HCT116 (cell line): ENCODE measurements around the gene CYP4F11. TPM values are rescaled to one million over a fixed set of nuclear protein-coding genes. Genes with fewer than 3 reads are reported as not detected.

Source experiments
- ATAC-seq: fragments of 200-7000 bp; cut with Tn5 transposase; 2 replicates; pipeline ENCODE4 v1.9.1; 2020; ENCODE audit warnings: mild to moderate bottlenecking, moderate library complexity
- BruUV-seq: library from RNA; stranded (reverse); fragments of 400-500 nt; replicated peaks from 2 replicates; lab custom pipeline; 2021; lab: Mats Ljungman, UMichigan
- CTCF ChIA-PET: fragments of 300-600 bp; sonication (Branson Sonifier 250); formaldehyde crosslinking; loops from one replicate; lab custom pipeline; 2021; ENCODE audit warnings: antibody characterized with exemption; lab: Charles Lee
- POLR2A ChIA-PET: fragments of 300-600, 350-600 bp; sonication (Branson Sonifier 250); formaldehyde crosslinking; loops from one replicate; lab custom pipeline; 2021; ENCODE audit warnings: antibody characterized with exemption; lab: Charles Lee
- RAD21 ChIA-PET, 2 experiments: fragments of 300-600 bp; sonication (Branson Sonifier 250); formaldehyde crosslinking; loops; one replicate each; lab custom pipeline; 2023; ENCODE audit warnings: low total read pairs in 2 of 2; ENCODE audit not compliant: uncharacterized antibody in 2 of 2, unreplicated experiment in 2 of 2, low non-redundant PET in 1 of 2; lab: Charles Lee
- DNase-seq: peaks from one replicate; pipeline ENCODE4 v3.0.0-alpha.2; 2010; ENCODE audit warnings: low read depth, low spot score
- H2AFZ ChIP-seq: fragments of 200-600 bp; shearing (Covaris generic), sonication (generic); 2 replicates; pipeline ENCODE4 v1.6.1; 2017; ENCODE audit warnings: low read depth, mixed run types, mixed read lengths, antibody characterized with exemption, low read length; ENCODE audit not compliant: poor library complexity, severe bottlenecking
- H3K27ac ChIP-seq: 2 replicates; pipeline ENCODE4 v1.5.1; 2012; ENCODE audit warnings: low read depth, low read length
- H3K27me3 ChIP-seq: fragments of 200-600 bp; sonication (generic); 2 replicates; pipeline ENCODE4 v1.6.1; 2016; ENCODE audit warnings: mixed run types, low read length, mixed read lengths; ENCODE audit not compliant: insufficient read depth
- H3K36me3 ChIP-seq, 2 experiments: fragments of 200-500 bp in 1 of 2; fragments of 200-600 bp in 1 of 2; sonication (Bioruptor generic) in 1 of 2; sonication (generic) in 1 of 2; 2 replicates each; pipeline versions ENCODE4 v1.5.1 to v1.6.1; 2014 to 2016; ENCODE audit warnings: low read length in 2 of 2, inconsistent platforms in 1 of 2, mixed read lengths in 1 of 2, mixed run types in 1 of 2; ENCODE audit not compliant: insufficient read depth in 2 of 2, control insufficient read depth in 1 of 2
- H3K4me1 ChIP-seq, 2 experiments: fragments of 200-600 bp in 1 of 2; sonication (generic) in 1 of 2; 2 replicates each; pipeline versions ENCODE4 v1.5.1 to v1.6.1; 2012 to 2017; ENCODE audit warnings: low read length in 2 of 2, inconsistent platforms in 1 of 2, mild to moderate bottlenecking in 1 of 2, mixed read lengths in 1 of 2, mixed run types in 1 of 2, moderate library complexity in 1 of 2; ENCODE audit not compliant: insufficient read depth in 2 of 2, control insufficient read depth in 1 of 2
- H3K4me2 ChIP-seq: fragments of 200-600 bp; sonication (generic); 2 replicates; pipeline ENCODE4 v1.6.1; 2017; ENCODE audit warnings: mixed run types, low read length, mixed read lengths
- H3K4me3 ChIP-seq, 2 experiments: fragments of 200-600 bp in 1 of 2; sonication (generic) in 1 of 2; replicated peaks in 1 of 2; 2 replicates each; pipeline ENCODE4 v1.5.1; 2011 to 2016; ENCODE audit warnings: low read length in 2 of 2, control low read depth in 1 of 2, low read depth in 1 of 2, mild to moderate bottlenecking in 1 of 2, mixed read lengths in 1 of 2, mixed run types in 1 of 2
- H3K79me2 ChIP-seq: fragments of 200-600 bp; sonication (generic); 2 replicates; pipeline ENCODE4 v1.6.1; 2017; ENCODE audit warnings: mild to moderate bottlenecking, mixed run types, low read length, moderate library complexity, mixed read lengths; ENCODE audit not compliant: insufficient read depth
- H3K9ac ChIP-seq: fragments of 200-600 bp; sonication (generic); 2 replicates; pipeline ENCODE4 v1.6.1; 2016; ENCODE audit warnings: low read length, mixed read lengths
- H3K9me2 ChIP-seq: fragments of 200-600 bp; sonication (generic), shearing (Covaris generic); 2 replicates; pipeline ENCODE4 v1.6.1; 2017; ENCODE audit warnings: mixed run types, mild to moderate bottlenecking, moderate library complexity; ENCODE audit not compliant: insufficient read depth
- H3K9me3 ChIP-seq, 2 experiments: fragments of 200-500 bp in 1 of 2; fragments of 200-600 bp in 1 of 2; sonication (Bioruptor generic) in 1 of 2; sonication (generic) in 1 of 2; 2 replicates each; pipeline ENCODE4 v1.6.1; 2014 to 2017; ENCODE audit warnings: low read length in 2 of 2, mixed read lengths in 2 of 2, inconsistent platforms in 1 of 2, low read depth in 1 of 2, mild to moderate bottlenecking in 1 of 2, mixed run types in 1 of 2, moderate library complexity in 1 of 2; ENCODE audit not compliant: control insufficient read depth in 1 of 2, insufficient read depth in 1 of 2
- H4K20me1 ChIP-seq: fragments of 200-600 bp; sonication (generic), shearing (Covaris generic); 2 replicates; pipeline ENCODE4 v1.6.1; 2017; ENCODE audit warnings: mixed run types, mild to moderate bottlenecking, moderate library complexity; ENCODE audit not compliant: insufficient read depth
- CEBPB ChIP-seq: IDR thresholded peaks from 2 replicates; pipeline ENCODE4 v1.6.1; 2012; ENCODE audit warnings: low read depth
- CTCF ChIP-seq, 3 experiments: fragments of 200-600 bp in 1 of 3; sonication (generic) in 1 of 3; IDR thresholded peaks in 2 of 3; conservative IDR thresholded peaks in 1 of 3; 2 replicates each; pipeline ENCODE4 v1.5.1; 2012 to 2017; ENCODE audit warnings: low read depth in 2 of 3, low read length in 2 of 3, antibody characterized with exemption in 1 of 3, borderline replicate concordance in 1 of 3, control low read depth in 1 of 3, mild to moderate bottlenecking in 1 of 3, mixed read lengths in 1 of 3, mixed run types in 1 of 3, moderate library complexity in 1 of 3; ENCODE audit not compliant: insufficient read depth in 1 of 3
- EGR1 ChIP-seq: IDR thresholded peaks from 2 replicates; pipeline ENCODE4 v1.6.1; 2012; ENCODE audit warnings: low read depth
- EZH2phosphoT487 ChIP-seq: fragments of 200-600 bp; IDR thresholded peaks from 2 replicates; pipeline ENCODE4 v1.6.1; 2018; ENCODE audit warnings: antibody characterized with exemption, borderline replicate concordance
- JUND ChIP-seq: IDR thresholded peaks from 2 replicates; pipeline ENCODE4 v1.6.1; 2012
- MAX ChIP-seq: IDR thresholded peaks from 2 replicates; pipeline ENCODE4 v1.6.1; 2012
- POLR2A ChIP-seq: IDR thresholded peaks from 2 replicates; pipeline ENCODE4 v1.7.0; 2011; ENCODE audit warnings: borderline replicate concordance; ENCODE audit not compliant: insufficient read depth, insufficient read length; ENCODE audit errors: extremely low read depth
- POLR2AphosphoS5 ChIP-seq: IDR thresholded peaks from 2 replicates; pipeline ENCODE4 v1.6.1; 2011; ENCODE audit warnings: mild to moderate bottlenecking, low read depth, low read length, moderate library complexity
- RAD21 ChIP-seq: IDR thresholded peaks from 2 replicates; pipeline ENCODE4 v1.6.1; 2012; ENCODE audit warnings: low read depth, mild to moderate bottlenecking
- REST ChIP-seq: IDR thresholded peaks from 2 replicates; pipeline ENCODE4 v1.6.1; 2012; ENCODE audit warnings: low read depth
- SP1 ChIP-seq: IDR thresholded peaks from 2 replicates; pipeline ENCODE4 v1.6.1; 2012; ENCODE audit warnings: low read depth
- YY1 ChIP-seq: IDR thresholded peaks from 2 replicates; pipeline ENCODE4 v1.6.1; 2011; ENCODE audit warnings: low read length, low read depth, moderate library complexity, mild to moderate bottlenecking; ENCODE audit not compliant: insufficient replicate concordance; ENCODE audit errors: extremely low read depth
- intact Hi-C: fragments of 100-400 bp; cut with micrococcal nuclease; formaldehyde crosslinking; loops from 2 replicates; pipeline ENCODE4 v1.10.0; 2022
- total RNA-seq: library from RNA; stranded (reverse); gene quantifications from one replicate; pipeline ENCODE4 v1.2.1, GENCODE V29; 2021; ENCODE audit not compliant: unreplicated experiment

Gene CYP4F11
- total RNA-seq, 1 experiment from 2014 or later, result 17.9 TPM

GRCh38 chr19:15919243-15919642 lies 15.1 kb downstream of the CYP4F11 start:
- TF ChIP-seq CEBPB (no peak), YY1 (no peak), EGR1 (no peak), MAX (no peak), CTCF (IDR thresholded peaks at IDR 0.05 in 2 of 3, conservative IDR thresholded peaks at IDR 0.05 in 1 of 3; ENCODE audit: borderline replicate concordance in 1 of 3, insufficient read depth in 1 of 3, low read depth in 2 of 3, low read length in 2 of 3) (no peak)
- intact Hi-C loops, result no loop called here

GRCh38 chr19:15915109-15915508 lies 19.2 kb downstream of the CYP4F11 start:
- Histone ChIP-seq H3K36me3 (peaks cover 0 to 26% of the 10 kb centered on the region in 2 experiments; a peak in 1 of 4 replicates), H4K20me1 (no peaks in the 10 kb centered on the region), H3K27me3 (no peaks in the 10 kb centered on the region), H3K9ac (no peak overlapping the region), H3K9me3 (no peaks in the 10 kb centered on the region), H3K4me1 (no peaks in the 10 kb centered on the region), H2AFZ (no peak overlapping the region), H3K79me2 (peaks cover 8% of the 10 kb centered on the region; the same call in 1 of the 2 replicates), H3K27ac (no peak overlapping the region), H3K4me2 (no peak overlapping the region), H3K9me2 (no peaks in the 10 kb centered on the region), H3K4me3 (no peak overlapping the region)
- DNase-seq (no peak), ATAC-seq (no peak)
- BruUV-seq, result no TSS peak
- ChIA-PET RAD21 (no interaction called here), POLR2A (no interaction called here), CTCF (no interaction called here)
- intact Hi-C loops, result no loop called here
- TF ChIP-seq SP1 (no peak), REST (no peak), MAX (no peak), POLR2A (no peak), EZH2phosphoT487 (no peak), YY1 (no peak), RAD21 (no peak), JUND (no peak), POLR2AphosphoS5 (no peak)

More at GRCh38 chr19:15919243-15919642, 15.1 kb downstream of the CYP4F11 start:
- RAD21 ChIA-PET, result no interaction called here
- no peak overlapping the region for H2AFZ ChIP-seq
- no peaks in the 10 kb centered on the region for H4K20me1 ChIP-seq
- CTCF ChIA-PET, result no interaction called here
- H3K9ac ChIP-seq, result no peak overlapping the region
- H3K4me3 ChIP-seq, result no peak overlapping the region
- H3K4me1 ChIP-seq, result no peaks in the 10 kb centered on the region
- H3K79me2 ChIP-seq, result peaks cover 8% of the 10 kb centered on the region; the same call in 1 of the 2 replicates
- H3K27me3 ChIP-seq, result no peaks in the 10 kb centered on the region
- DNase-seq (no peak), ATAC-seq (no peak)
- no peak overlapping the region for H3K27ac ChIP-seq
- H3K9me2 ChIP-seq, result no peaks in the 10 kb centered on the region
- H3K9me3 ChIP-seq, result no peaks in the 10 kb centered on the region
- H3K4me2 ChIP-seq, result no peak overlapping the region
- peaks cover 0 to 32% of the 10 kb centered on the region in 2 experiments; a peak in 2 of 4 replicates for H3K36me3 ChIP-seq
- BruUV-seq, result no TSS peak
- POLR2A ChIA-PET, result no interaction called here
